GM23338 (cell line): Measurements from ENCODE around the gene COPE.

ENCODE experiments used
- CREB1 ChIP-seq: fragments of 250-450 bp; sonication (Bioruptor Pico); IDR thresholded peaks from 2 replicates; pipeline ENCODE4 v1.5.0; 2020; ENCODE audit warnings: low read depth, mild to moderate bottlenecking, moderate library complexity
- CTCF ChIP-seq, 2 experiments: fragments of 200-600 bp in 1 of 2; sonication (generic) in 1 of 2; conservative IDR thresholded peaks; 2 replicates each; pipeline versions ENCODE4 v1.5.1 to v1.6.1; 2016 to 2017; ENCODE audit warnings: antibody characterized with exemption in 2 of 2, low read depth in 2 of 2, mild to moderate bottlenecking in 2 of 2, moderate library complexity in 1 of 2
- ETS1 ChIP-seq: IDR thresholded peaks from 2 replicates; pipeline ENCODE4 v1.6.1; 2016; ENCODE audit warnings: antibody characterized with exemption
- EZH2 ChIP-seq: fragments of 200-600 bp; sonication (generic); IDR thresholded peaks from one replicate; pipeline ENCODE4 v1.8.0; 2017; ENCODE audit warnings: antibody characterized with exemption, mild to moderate bottlenecking, low read depth; ENCODE audit not compliant: unreplicated experiment
- EZH2phosphoT487 ChIP-seq: fragments of 200-600 bp; sonication (generic); IDR thresholded peaks from one replicate; pipeline ENCODE4 v1.8.1; 2018; ENCODE audit warnings: antibody characterized with exemption; ENCODE audit not compliant: unreplicated experiment
- NANOG ChIP-seq: IDR thresholded peaks from 2 replicates; pipeline ENCODE4 v1.6.1; 2016; ENCODE audit warnings: antibody characterized with exemption, borderline replicate concordance
- POLR2AphosphoS5 ChIP-seq: IDR thresholded peaks from 2 replicates; pipeline ENCODE4 v1.6.1; 2016; ENCODE audit warnings: antibody characterized with exemption, low read depth
- ZNF114 ChIP-seq: fragments of 250-450 bp; sonication (Bioruptor Pico); IDR thresholded peaks from 2 replicates; pipeline ENCODE4 v1.5.0; 2020; ENCODE audit warnings: mild to moderate bottlenecking, moderate library complexity
- ZNF331 ChIP-seq: fragments of 250-450 bp; sonication (Bioruptor Pico); IDR thresholded peaks from 2 replicates; pipeline ENCODE4 v1.5.0; 2020; ENCODE audit warnings: low read depth, mild to moderate bottlenecking, moderate library complexity
- TF ChIP-seq, protein P1 (sequence below): IDR thresholded peaks from one replicate; pipeline ENCODE4 v1.6.1; 2018; ENCODE audit warnings: antibody characterized with exemption; ENCODE audit not compliant: unreplicated experiment

- TF ChIP-seq CTCF (conservative IDR thresholded peaks at IDR 0.05; ENCODE audit: low read depth in 2 of 2) (no peak), EZH2 (no peak), EZH2phosphoT487 (no peak), POLR2AphosphoS5 (no peak), ZNF114 (CRISPR knock-in tag) (no peak), ETS1 (no peak), CREB1 (CRISPR knock-in tag) (no peak), ZNF331 (no peak), NANOG (no peak)
- TF ChIP-seq, protein P1, sequence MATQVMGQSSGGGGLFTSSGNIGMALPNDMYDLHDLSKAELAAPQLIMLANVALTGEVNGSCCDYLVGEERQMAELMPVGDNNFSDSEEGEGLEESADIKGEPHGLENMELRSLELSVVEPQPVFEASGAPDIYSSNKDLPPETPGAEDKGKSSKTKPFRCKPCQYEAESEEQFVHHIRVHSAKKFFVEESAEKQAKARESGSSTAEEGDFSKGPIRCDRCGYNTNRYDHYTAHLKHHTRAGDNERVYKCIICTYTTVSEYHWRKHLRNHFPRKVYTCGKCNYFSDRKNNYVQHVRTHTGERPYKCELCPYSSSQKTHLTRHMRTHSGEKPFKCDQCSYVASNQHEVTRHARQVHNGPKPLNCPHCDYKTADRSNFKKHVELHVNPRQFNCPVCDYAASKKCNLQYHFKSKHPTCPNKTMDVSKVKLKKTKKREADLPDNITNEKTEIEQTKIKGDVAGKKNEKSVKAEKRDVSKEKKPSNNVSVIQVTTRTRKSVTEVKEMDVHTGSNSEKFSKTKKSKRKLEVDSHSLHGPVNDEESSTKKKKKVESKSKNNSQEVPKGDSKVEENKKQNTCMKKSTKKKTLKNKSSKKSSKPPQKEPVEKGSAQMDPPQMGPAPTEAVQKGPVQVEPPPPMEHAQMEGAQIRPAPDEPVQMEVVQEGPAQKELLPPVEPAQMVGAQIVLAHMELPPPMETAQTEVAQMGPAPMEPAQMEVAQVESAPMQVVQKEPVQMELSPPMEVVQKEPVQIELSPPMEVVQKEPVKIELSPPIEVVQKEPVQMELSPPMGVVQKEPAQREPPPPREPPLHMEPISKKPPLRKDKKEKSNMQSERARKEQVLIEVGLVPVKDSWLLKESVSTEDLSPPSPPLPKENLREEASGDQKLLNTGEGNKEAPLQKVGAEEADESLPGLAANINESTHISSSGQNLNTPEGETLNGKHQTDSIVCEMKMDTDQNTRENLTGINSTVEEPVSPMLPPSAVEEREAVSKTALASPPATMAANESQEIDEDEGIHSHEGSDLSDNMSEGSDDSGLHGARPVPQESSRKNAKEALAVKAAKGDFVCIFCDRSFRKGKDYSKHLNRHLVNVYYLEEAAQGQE: no peak
Observed at GRCh38 chr19:18920400-18920799, 1.2 kb upstream of the COPE start.
